HK-2 (cell line): Measurements from ENCODE around the gene CLTC.

Experiments
- DNase-seq: peaks from one replicate; pipeline ENCODE4 v3.0.0-alpha.2; 2018; ENCODE audit not compliant: unreplicated experiment

Gene CLTC

DNA sequence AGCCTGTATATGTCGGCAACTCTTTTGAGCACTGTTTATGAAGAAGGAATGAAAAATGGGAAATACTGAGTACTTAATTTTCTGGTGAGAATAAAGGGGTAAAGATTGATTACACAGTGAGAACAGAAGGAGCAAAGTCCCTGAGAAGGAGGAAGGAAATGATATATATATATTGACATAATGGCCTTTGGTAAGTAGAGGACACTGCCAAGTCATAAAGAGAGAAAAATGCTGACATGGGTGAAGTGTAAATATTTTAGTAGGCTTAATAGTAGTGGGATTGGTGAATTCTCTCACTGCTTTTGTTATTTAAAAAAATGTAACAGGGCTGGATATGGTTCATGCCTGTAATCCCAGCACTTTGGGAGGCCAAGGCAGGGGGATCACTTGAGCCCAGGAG is 103.9 kb downstream of the CLTC start:
- no peak for DNase-seq

DNA sequence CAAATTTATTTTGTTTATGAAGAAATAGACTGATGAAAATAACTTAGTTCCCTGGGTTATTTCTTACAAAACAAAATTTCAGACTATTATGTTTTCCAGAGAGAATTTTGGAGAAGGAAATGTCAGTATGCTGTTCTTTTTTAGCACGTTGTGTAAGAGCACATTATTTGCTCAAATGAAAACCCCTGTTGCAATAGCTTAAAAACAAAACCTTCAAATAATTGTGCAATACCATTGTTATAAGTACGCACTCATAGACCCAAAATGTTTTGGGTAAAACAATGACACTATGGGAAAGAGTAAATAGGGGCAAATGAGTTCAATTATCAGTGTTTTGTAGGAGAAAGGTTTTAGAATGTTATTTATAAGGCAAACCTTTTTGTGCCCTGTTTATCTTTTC is 106.0 kb downstream of the CLTC start:
- no peak for DNase-seq

GRCh38 chr17:59727817-59728533 is 108.3 kb downstream of the CLTC start:
- no peak for DNase-seq

DNA sequence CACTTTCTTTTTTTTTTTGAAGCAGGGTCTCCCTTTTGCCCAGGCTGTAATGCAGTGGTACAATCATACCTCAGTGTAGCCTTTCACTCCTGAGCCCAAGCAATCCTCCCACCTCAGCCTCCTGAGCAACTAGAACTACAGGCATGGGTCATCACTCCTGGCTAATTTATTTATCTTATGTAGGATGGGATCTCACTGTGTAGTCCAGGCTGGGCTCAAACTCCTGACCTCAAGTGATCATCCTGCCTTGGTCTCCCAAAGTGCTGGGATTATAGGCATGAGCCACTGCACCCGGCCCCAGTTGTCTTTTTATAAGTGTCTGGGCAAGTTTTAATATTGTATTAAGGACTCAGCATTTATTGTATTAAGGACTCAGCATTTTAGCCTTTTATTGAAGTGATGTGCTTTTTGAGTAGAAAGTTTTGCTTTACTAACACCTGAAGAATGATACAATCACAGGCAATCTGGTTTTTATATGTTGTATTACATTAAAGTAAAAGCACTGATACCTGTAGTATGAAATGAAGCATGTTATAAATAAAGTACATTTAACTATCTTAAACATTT is 110.7 kb downstream of the CLTC start:
- DNase-seq, result no peak

DNA sequence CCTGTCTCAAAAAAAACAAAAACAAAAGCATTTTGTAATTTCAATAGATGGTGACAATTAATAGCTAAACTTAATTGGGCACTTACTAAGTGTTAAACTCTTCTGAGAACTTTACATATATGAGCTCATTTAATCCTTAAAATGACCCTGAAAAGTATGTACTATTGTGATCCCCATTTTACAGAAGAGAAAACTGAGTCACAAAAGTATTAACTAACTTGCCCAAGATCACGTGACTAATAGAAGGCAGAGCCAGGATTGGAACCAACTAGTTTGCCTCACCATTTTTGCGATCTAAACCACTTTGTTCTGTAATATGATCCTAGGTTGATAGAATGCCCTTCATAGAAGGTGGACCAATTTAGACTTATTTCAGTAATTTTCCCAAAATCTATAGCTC is 114.0 kb downstream of the CLTC start:
- DNase-seq, result no peak

DNA sequence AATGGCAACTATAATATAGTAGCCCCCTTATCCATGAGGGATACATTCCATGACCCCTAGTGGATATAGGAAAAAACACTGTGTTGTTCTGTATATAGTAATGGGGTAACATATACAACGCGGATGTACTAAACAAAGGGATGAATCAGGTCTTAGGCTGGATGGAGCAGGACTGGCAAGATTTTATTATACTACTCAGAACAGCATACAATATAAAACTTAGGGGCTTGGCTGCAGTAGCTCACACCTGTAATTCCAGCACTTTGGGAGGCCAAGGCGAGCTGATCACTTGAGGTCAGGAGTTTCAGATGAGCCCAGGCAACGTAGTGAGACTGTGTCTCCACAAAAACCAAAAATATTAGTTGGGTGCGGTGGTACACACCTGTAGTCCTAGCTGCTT is 114.5 kb downstream of the CLTC start:
- no peak for DNase-seq

DNA sequence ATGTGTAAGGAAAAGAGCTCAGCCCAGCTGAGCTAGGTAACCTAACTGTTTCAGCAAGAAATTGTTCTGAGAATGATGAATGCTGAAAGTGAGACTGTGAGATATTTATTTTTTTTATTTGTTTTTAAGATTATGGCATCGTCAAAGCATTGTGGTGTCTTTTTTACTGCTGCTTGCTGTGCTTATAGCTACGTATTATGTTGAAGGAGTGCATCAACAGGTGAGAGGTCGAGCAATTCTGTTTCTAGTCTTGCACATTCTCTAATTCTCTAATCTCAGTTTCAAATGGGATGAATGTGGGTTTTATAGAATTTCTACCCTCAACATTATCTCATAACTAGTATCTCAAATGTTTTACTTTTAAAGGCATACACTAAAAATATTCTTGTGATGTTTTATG is 117.6 kb downstream of the CLTC start:
- no peak for DNase-seq

DNA sequence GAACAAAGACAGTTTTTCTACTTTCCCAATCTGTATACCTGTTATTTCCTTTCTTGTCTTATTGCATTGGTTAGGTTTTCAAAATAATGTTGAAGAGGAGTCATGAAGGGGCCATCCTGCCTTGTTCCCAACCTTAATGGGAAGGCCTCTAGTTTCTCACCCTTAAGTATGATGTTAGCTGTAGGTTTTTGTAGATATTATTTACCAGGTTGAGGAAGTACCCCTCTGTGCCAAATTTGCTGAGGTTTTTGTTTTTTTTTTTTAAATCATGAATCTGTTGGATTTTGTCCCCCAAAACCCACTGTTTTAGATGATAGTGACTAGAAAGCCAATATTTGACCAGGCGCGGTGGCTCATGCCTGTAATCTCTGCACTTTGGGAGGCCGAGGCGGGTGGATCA is 124.1 kb downstream of the CLTC start:
- DNase-seq, result no peak

DNA sequence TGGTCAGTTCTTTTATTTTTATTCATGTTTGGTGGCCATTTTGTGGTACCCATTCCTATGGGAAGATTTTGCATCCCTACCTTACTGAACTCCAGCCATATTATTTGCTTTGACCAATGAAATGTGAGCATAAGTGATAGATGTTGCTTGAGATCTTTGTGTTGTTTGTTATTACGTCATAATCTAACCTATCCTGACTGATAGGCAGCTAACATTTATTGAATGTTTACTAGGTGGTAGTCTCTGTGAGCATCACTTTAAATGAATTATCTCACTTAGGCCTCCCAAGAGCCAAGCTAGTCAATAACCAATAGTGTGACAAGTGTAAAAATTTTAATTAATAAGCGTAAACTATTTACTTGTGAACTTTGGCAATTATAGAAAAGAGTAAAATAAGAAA is 125.3 kb downstream of the CLTC start:
- DNase-seq, result no peak
